Measurements from ENCODE around the gene MICU1. TPM values are rescaled to one million over a fixed set of nuclear protein-coding genes. Genes with fewer than 3 reads are reported as not detected.

Gene MICU1
- total RNA-seq, 1 experiment from 2014 or later = 83.2 TPM

DNA sequence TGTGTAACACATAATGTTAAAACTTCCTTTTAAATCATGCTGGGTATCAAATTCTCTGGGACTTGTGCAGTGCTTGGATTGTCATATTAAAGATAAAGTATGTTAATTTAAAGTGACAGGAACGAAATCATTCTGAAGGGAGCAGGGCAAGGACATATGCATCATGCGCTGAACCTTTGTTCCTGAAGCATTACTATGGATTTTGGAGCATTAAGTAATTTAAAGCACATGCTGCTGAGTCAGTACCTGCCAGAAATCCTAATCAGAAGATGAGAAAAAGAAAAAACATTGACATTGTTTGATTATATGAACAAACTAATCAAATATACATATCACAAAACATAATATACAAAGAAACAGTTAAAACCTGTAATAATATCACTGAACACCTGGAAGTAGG is 101.4 kb downstream of the MICU1 start:
- DNase-seq (ENCODE audit: low read depth) = no peak
- in situ Hi-C loops (cut with HindIII; ENCODE audit: low pct_unique_long_range_greater_than_20kb, low sequenced_read_pairs) = no loop called here

DNA sequence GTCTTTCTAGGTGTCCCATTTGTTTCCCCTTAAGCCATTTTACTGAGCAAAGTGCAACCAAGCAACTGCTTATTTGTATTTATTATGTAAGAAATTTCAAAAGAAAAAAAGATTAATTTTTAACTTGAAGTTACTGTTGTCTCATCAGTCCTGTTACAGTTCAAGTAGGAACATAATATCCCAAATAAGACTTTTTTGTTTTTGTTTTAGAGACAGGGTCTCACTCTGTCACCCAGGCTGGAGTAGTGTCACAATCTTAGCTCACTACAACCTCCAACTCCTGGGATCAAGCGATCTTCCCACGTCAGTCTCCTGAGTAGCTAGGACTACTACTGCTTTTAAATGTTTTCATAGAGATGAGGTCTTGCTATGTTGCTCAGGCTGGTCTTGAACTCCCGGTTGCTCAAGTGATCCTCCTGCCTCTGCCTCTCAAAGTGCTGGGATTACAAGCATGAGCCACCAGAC is 101.9 kb downstream of the MICU1 start:
- in situ Hi-C loops (cut with HindIII; ENCODE audit: low pct_unique_long_range_greater_than_20kb, low sequenced_read_pairs) = no loop called here
- DNase-seq (ENCODE audit: low read depth) = no peak

DNA sequence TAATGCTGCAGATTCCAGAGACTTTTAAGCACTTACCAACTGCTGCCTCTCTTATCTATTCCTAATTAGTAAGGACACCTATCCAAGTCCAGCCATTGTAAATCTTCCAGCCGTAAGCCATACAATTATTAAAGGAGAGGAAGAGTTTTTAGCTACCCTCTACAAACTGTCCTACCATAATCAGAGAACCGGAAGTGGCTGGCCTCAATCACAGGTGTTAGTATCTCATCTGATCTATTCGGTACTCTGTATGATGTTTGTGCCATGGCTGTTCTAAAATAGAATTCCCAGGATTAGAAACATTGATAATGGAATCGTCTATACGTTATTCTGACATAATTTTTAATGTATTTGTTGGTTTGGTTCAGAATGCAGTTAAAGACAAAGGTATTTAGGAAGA is 102.8 kb downstream of the MICU1 start:
- DNase-seq (ENCODE audit: low read depth) = no peak
- in situ Hi-C loops (cut with HindIII; ENCODE audit: low pct_unique_long_range_greater_than_20kb, low sequenced_read_pairs) = no loop called here

DNA sequence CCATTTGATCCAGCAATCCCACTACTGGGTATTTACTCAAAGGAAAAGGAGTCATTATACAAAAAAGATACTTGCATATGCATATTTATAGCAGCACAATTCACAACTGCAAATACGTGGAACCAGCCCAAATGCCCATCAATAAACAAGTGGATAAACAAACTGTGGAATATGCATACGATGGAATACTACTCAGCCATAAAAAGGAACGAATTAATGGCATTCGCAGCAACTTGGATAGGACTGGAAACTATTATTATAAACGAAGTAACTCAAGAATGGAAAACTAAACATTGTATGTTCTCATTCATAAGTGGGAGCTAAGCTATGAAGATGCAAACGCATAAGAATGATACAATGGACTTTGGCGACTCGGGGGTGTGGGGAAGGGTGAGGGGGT is 108.6 kb downstream of the MICU1 start:
- in situ Hi-C loops (cut with HindIII; ENCODE audit: low pct_unique_long_range_greater_than_20kb, low sequenced_read_pairs) = no loop called here
- DNase-seq (ENCODE audit: low read depth) = no peak

DNA sequence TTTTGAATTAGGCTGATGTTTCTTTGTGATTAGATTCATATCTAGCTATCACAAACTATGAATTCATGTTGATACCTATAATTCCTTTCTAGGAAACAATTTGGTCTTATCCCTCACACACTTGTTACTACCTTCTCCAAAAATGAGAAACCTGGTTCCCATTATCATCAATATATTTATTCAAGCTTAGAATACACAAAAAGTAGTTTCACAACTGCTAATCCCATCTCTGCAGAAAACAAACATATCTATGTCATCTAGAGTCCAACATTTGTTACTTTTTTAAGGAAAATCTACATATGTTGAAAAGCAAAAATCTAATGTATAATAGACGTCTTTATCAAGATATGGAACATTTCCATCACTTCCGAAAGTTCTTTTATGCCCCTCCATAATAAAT is 110.4 kb downstream of the MICU1 start:
- in situ Hi-C loops (cut with HindIII; ENCODE audit: low pct_unique_long_range_greater_than_20kb, low sequenced_read_pairs) = no loop called here
- no peak for DNase-seq (ENCODE audit: low read depth)

DNA sequence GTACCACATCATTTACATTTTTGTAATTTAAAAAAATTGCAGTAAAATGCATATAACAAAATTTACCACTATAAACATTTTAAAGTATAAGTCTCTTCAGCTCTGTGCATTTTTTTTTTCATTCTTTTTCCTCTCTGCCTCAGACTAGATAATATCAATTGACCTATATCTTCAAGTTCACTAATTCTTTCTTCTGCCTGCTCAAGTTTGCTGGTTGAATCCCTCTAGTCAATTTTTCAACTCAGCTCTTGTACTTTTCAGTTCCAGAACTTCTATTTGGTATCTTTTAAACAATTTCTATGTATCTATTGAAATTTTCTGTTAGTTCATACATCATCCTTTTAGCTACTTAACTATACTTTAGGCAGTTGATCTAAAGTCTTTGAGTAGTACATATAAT is 112.0 kb downstream of the MICU1 start:
- in situ Hi-C loops (cut with HindIII; ENCODE audit: low pct_unique_long_range_greater_than_20kb, low sequenced_read_pairs) = no loop called here
- no peak for DNase-seq (ENCODE audit: low read depth)

DNA sequence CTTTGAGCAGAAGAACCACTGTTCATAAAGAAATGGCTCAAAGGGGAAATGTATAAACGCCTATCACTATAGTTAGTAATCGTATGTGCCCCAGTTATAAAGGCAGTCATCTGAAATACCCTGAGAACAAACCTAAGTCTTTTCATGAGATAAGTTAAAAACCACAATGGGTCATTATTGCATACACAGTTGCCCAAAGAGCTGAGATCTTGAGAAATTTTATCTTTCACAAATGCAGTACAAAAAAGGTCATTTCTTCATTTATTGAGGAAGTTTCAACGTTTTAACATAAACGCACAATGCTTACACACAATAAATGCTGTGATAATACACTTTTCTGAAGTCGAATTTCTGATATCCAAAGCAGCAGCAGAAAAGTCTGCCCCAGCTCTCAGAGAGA is 114.4 kb downstream of the MICU1 start:
- no peak for DNase-seq (ENCODE audit: low read depth)
- in situ Hi-C loops (cut with HindIII; ENCODE audit: low pct_unique_long_range_greater_than_20kb, low sequenced_read_pairs) = no loop called here

DNA sequence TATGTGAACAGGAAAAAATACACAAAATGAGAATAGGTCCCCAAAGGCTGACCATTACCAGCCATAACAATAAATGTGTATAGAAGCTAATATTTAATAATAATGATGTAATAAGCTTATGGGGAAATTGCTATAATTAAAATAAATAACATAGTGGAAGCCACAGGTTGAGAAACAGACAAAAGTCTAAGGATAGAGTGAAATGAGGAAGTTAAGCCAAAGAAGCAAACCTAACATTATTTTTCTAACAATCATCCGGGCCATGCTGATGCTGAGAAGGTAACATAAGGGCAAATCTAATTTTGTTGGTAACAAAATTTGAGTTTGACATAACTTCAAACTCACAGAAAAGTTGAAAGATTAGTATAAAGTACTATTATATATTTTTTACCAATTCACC is 115.9 kb downstream of the MICU1 start:
- in situ Hi-C loops (cut with HindIII; ENCODE audit: low pct_unique_long_range_greater_than_20kb, low sequenced_read_pairs) = no loop called here
- no peak for DNase-seq (ENCODE audit: low read depth)

DNA sequence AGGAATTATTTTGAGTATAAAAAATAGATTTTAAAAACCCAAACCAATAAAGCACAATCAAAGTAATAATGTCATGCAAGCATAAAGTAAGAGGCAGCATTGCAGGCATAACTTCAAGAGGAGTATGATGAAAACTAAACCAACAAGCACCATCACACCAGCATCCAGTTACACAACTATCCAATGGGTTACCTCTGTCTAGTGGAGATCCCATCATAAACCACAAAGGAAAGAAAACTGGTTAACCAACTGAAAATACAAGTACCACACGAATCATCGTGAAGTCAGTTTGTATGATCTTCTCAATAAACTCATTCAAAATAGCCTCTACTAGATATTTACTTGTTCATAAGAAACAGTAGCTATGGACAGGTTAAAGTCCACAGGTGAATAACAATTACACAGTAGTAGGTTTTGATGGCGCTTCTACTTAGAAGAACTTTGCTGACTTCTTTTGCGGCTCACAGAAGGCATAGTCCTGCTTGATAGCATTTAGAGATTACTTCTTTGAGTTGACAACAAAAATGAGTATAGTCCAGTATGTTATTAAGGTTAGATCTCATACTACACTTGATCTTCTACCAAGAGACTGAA is 116.6 kb downstream of the MICU1 start:
- in situ Hi-C loops (cut with HindIII; ENCODE audit: low pct_unique_long_range_greater_than_20kb, low sequenced_read_pairs) = no loop called here
- DNase-seq (ENCODE audit: low read depth) = no peak

DNA sequence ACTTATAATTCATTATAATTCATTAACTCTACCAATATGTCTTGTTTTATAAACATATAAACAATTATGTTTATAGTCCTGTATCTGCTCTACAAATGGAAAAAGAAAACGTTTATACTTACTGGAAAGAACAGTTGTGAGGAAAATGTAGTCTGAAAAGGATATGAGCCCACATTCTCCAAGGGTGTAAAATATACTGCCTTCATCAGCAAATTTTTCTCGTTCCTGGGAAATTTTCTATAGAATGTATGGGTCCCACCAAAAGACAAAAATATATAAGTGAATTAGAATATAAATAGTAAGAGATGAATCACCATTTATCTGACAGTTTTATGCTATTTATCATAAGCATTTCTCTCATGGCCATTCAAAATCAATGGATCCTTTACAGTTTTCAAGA is 117.8 kb downstream of the MICU1 start:
- in situ Hi-C loops (cut with HindIII; ENCODE audit: low pct_unique_long_range_greater_than_20kb, low sequenced_read_pairs) = no loop called here
- no peak for DNase-seq (ENCODE audit: low read depth)

DNA sequence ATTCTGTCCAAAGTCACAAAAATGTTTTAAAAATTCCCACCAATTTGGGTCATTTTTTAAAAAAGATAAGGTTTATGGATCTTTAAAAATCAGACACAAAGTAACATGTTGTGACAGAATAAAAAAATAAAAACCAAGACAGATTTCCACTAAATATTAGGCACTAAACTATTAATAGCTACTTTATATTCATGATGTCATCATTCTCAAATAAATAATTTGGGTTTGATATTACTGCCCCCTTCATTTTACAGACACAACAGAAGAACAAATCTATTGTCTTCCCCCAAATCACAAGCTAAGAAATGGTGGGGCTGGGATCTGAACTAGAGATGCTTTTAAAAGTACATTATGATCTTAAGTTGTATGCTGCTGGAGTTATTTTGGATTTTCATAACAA is 119.4 kb downstream of the MICU1 start:
- in situ Hi-C loops (cut with HindIII; ENCODE audit: low pct_unique_long_range_greater_than_20kb, low sequenced_read_pairs) = no loop called here
- DNase-seq (ENCODE audit: low read depth) = no peak

DNA sequence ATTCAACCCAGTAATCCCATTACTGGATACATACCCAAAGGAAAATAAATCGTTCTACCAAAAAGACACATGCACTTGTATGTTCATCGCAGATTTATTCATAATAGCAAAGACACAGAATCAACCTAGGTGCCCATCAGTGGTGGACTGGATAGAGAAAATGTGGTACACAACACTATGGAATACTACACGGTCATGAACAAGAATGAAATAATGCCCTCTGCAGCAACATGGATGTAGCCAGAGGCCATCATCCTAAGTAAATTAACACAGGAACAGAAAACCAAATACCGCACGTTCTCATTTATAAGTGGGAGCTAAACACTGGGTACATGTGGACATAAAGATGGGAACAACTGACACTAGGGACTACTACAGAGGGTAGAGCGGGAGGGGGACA is 120.4 kb downstream of the MICU1 start:
- no peak for DNase-seq (ENCODE audit: low read depth)
- in situ Hi-C loops (cut with HindIII; ENCODE audit: low pct_unique_long_range_greater_than_20kb, low sequenced_read_pairs) = no loop called here

DNA sequence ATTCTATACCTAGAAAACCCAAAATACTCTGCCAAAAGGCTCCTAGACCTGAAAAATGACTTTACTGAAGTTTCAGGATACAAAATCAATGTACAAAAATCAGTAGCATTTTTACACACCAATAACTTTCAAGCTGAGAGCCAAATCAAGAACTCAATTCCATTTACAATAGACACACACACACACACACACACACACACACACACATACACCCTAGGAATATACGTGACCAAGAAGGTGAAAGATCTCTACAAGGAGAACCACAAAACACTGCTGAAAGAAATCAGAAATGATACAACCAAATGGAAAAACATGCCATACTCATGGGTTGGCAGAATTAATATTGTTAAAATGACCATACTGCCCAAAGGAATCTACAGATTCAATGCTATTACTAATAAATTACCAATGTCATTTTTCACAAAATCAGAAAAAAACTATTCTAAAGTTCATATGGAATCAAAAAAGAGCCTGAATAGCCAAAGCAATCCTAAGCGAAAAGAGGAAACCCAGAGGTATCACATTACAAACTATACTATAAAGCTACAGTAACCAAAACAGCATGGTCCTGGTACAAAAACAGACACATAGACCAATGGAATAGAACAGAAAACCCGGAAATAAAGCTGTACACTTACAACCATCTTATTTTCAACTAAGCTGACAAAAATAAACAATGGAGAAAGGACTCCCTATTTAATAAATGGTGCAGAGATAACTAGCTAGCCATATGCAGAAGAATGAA is 122.0 kb downstream of the MICU1 start:
- no peak for DNase-seq (ENCODE audit: low read depth)
- in situ Hi-C loops (cut with HindIII; ENCODE audit: low pct_unique_long_range_greater_than_20kb, low sequenced_read_pairs) = no loop called here

DNA sequence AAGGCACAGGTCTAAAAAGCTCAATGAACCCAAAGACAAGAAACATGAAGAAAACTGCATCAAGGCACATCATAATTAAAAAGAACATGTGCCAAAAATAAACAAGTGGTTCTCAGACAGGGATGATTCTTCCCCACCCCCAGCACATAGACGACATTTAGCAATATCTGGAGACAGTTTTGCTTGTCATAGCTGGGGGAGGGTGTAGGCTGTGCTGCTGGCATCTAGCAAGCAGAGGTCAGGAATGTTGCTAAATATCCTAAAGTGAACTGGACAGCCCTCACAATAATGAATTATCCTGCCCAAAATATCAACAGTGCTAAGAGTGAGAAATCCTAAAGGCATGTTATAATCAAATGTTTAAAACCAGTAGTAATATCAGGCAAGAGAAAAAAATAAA is 122.6 kb downstream of the MICU1 start:
- DNase-seq (ENCODE audit: low read depth) = no peak
- in situ Hi-C loops (cut with HindIII; ENCODE audit: low pct_unique_long_range_greater_than_20kb, low sequenced_read_pairs) = no loop called here

DNA sequence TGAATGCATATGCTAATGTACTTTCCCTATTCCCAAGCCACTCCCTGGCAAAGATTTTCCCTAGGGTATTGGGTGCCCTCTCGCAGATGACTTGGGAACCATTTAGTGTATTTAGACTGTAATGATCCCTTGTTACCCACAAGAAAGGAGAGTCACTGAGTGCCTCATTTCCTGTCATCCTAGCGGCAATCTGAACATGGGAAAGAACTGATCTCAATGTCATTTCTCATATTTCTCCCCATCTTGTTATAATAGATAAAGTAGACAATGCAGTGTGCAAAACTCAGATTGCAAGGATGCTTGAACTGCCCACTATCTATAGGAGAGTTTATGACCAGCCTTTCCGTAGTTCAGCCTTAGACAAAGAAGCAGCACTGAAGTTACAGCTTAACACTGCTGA is 123.3 kb downstream of the MICU1 start:
- in situ Hi-C loops (cut with HindIII; ENCODE audit: low pct_unique_long_range_greater_than_20kb, low sequenced_read_pairs) = no loop called here
- DNase-seq (ENCODE audit: low read depth) = no peak

DNA sequence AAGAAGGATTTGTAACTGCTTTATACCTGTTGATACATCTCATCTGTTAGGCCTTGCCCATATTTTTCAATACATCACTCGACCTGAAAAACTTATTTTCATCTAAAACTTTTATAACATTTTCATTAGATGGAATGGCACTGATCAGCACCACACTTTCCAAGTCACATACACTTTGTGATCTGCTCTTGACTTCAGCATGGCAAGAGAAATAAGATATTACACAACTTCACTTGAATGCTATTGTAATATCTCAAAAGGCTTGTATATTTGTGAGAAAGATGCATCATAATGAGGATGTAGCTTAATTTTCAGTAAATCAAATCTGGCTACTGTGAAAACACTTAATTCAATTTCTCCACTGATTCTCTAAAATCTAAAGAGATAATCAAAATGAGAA is 126.2 kb downstream of the MICU1 start:
- no peak for DNase-seq (ENCODE audit: low read depth)
- in situ Hi-C loops (cut with HindIII; ENCODE audit: low pct_unique_long_range_greater_than_20kb, low sequenced_read_pairs) = no loop called here

DNA sequence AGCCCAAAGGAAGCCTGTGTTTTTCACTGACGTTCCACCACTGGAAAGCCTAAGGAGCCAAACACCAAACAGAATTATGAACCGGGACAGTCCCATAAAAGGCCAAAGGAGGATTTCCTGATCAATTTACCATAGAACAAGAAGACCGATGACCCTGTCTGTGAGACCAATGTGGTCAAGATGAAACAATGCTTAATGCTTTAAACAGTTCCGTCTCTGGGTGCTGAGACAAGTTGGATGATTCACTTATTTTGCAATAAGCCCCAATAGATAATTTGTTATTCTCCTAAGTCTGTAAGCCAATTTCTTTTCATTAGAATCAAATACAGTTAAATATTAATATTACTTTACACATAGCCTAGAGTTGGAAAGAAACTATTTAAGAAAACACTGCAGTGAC is 134.9 kb downstream of the MICU1 start:
- in situ Hi-C loops (cut with HindIII; ENCODE audit: low pct_unique_long_range_greater_than_20kb, low sequenced_read_pairs) = no loop called here
- no peak for DNase-seq (ENCODE audit: low read depth)

DNA sequence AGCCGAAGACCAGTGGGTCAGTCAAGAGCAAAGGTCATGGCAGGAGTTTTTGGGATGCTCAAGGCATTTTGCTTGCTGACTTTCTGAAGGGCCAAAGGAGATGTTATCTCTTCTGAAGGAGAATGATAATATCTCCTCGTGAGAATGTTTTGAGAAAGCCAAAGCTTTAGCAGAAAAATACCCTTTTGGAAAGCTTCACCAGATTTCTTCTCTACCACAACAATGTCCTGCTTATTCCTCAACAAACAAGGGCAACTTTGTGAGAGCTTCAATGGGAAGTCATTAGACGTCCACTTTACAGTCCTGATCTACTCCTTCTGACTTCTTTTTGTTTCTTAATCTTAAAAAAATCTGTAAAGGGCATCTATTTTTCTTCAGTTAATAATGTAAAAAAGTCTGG is 138.4 kb downstream of the MICU1 start:
- DNase-seq (ENCODE audit: low read depth) = no peak
- in situ Hi-C loops (cut with HindIII; ENCODE audit: low pct_unique_long_range_greater_than_20kb, low sequenced_read_pairs) = no loop called here

DNA sequence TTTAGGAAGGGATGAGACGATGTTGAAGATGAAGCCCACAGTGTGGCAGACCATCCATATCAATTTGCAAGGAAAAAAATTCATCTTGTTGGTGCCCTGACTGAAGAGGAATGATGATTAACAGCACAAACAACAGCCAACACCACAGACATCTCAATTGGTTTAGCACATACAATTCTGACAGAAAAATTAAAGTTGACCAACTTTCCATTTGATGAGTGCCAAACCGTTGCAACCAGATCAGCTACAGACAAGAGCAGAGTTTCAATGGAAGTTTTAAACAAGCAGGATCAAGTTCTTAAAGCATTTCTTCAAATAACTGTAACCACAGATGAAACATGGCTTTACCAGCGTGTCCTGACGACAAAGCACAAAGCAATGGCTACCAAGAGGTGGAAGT is 138.8 kb downstream of the MICU1 start:
- in situ Hi-C loops (cut with HindIII; ENCODE audit: low pct_unique_long_range_greater_than_20kb, low sequenced_read_pairs) = no loop called here
- no peak for DNase-seq (ENCODE audit: low read depth)

DNA sequence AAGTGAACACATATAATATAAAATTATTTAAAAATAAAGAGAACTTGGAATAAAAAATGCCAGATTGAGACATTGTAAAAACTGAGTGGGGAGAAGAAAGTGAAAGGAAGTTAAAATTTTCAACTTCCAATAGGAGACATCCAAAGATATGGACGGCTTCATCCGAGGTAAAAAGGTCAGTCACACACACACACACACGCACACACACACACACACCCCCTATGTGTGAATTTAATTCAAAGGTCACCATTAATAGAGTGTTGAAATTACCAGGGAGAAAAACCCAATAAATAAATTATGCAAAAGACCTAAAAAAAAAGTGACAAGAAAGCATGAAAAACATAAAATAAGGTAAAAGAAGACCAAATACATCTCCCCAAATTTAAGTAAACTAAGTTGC is 140.2 kb downstream of the MICU1 start:
- no peak for DNase-seq (ENCODE audit: low read depth)
- in situ Hi-C loops (cut with HindIII; ENCODE audit: low pct_unique_long_range_greater_than_20kb, low sequenced_read_pairs) = no loop called here
